ENCODE results near the gene EPHX1.
"Not testable (repeated sequence)": the region's sequence is repeated elsewhere in the genome, so short reads cannot be mapped to it uniquely, and the experiment has no call there.

EPHX1 gene

DNA sequence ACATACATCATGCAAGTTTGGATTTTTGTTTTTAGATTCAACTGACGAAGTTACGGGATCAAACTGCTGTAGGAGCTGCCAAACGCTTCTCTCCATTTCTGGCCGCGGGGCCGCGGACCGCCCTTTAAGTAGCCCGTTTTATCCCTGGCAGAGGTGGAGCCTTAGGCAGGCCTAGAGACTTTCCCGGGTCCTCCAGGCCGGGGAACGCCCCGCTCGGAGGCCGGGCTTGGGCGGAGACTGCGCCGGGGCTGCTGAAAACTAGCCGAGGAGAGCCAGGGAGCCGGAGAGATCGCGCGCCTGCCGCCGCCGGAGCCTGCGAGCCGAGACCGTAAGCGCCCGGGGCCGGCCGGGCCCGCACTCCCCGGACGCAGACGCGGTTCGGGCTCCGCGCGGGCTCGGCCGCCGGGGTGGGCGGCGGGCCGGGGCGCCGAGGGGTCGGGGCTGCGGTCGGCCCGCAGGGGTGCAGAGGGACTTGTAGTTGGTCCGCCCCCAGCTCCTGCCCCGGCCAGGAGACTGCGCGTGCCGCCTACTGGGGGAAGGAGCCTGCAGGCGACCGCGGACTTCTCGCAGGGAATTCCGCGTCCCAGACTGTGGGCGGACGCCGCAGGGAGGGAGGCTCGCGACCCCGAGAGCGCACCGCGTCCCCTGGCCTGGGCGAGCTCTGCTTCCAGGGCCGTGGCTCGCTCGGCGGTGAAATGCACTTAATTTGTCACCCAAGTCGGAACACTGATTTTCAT is at the start of gene EPHX1:
Gene EPHX1 (plus strand): TSS at position 283 of the 737 bp plus-strand sequence. CDS start 18,606 bp downstream, outside the sequence.
- peak; percentile 86 for DNase-seq

DNA sequence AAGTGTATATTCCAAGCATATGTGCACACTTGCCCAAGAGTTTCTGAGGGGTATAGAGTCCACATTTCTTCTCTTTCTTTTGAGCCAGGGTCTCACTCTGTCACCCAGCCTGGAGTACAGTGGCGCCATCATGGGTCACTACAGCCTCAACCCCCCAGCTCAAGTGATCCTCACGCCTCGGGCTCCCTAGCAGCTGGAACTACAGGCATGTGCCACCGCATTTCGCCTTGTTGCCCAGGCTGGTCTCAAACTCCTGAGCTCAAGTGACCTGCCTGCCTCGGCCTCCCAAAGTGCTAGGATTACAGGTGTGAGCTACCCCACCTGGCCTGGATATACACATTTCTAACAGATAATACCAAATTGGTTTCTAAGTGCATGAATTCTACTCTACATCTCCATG is 49.4 kb upstream of the EPHX1 start:
- DNase-seq: no peak

DNA sequence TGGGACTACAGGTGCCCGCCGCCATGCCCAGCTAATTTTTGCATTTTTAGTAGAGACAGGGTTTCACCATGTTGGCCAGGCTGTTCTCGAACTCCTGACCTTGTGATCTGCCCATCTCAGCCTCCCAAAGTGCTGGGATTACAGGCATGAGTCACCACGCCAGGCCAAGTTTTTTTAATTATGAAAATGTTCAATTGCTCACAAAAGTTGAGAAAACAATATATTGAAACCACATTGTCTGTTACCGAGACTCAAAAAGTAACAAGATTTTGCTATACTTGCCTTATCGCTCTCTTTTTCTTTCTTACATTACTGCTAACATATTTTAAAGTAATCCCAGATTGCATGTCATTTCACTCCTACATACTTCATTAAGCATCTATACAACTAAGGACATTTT is 48.5 kb upstream of the EPHX1 start:
- not testable (repeated sequence) for DNase-seq

DNA sequence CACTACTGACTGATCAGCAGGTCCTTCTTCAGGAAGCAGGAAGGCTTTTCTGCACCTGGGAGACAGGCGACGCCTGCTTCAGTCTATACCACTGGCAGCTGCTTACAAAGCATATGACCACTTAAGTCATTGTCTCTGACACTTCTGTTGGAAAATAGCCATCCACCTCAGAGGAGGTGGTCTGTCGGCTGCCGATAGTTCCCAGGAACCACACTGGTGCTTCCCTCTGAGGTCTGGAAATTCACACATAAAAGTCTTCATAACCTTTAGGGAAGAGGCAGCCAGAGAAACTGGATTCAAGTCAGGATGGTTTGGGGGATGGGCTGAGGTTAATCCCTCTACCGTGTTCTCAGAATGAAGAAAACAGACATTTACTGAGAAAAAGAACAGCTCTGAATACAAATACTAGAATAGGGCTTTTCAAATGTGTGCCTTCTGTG is 47.9 kb upstream of the EPHX1 start:
- DNase-seq: no peak

DNA sequence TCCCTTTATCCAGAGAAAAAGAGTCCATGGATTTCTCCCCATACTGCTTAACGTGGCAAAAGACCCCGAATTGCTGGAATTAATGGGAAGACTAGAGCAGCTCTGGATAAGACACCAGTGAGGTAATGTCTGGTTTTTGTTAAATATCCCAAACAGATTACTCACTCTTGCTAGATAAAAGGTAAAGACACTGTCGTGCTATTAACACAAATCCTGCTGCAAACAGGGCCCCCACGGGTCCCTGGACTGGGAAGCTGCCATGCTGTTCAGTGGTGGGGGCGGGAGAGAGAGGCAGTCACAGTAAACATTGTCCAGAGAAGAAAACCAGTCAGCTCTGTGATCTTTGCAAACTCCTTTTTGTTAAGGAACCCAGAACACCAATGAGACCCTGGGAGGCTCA is 47.5 kb upstream of the EPHX1 start:
- no peak for DNase-seq

DNA sequence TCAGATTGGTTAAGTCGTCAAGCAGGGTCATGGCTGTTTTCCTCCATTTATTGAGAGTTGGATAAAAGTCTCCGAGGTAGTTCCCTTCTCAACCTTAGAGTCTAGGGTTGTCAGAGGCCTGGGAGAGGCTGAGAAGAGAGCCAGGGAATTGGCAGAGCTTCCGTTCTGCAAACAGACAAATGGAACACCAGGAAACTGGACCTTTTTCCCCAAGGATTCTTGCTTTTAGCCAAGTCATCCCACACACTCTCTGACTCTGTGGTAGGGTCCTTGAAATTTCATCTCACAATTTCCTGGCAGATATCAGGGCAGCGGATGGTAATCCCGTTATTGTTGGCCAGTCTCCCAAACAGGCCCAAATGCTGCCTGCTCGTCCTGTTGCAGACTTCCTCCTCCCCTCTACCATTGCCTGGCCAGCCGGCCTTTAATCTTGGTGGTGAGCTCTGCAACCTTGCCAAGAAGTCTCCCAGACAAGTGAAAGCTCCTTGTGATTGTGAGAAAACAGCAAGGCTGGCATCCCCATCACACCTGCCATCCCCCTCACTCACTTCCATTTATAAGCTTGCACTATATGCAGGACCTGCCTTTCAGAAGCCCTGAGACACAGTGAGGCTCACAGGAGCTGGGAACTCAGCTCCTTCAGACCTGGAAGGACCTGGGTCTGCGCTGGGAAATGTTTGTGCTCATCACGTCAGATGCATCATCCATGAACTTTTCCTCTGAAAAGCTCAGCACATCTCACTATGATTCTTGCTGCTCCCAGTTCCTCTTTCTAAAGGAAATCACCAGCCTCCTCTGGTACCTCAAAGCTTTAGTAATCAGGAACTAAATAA is 46.0 kb upstream of the EPHX1 start:
- DNase-seq: no peak

DNA sequence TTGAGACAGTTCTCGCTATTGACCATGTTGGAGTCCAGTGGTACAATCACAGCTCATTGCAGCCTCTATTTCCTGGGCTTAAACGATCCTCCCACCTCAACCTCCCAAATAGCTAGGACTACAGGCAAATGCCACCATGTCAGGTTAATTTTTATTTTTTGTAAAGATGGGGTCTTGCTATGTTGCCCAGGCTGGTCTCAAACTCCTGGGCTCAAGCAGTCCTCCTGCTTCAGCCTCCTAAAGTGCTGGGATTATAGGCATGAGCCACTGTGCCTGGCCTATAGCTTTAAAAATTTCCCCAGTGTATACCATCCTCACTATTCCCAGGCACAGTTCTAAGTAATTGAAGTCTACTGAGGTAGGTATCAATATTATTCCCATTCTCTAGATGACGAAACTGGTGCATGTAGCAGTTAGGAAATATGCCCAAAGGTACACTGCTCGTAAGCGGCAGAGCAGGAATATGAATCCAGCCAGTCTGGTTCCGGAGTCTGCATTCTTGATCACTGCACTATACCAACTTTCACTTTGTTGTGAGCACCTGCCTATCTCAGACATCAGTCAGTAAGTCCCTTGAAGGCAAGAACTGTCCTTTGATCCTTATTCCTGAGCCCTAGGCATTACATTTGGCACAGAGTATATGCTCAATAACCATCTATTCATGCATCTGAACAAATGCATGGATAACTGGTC is 43.8 kb upstream of the EPHX1 start:
- no peak for DNase-seq

DNA sequence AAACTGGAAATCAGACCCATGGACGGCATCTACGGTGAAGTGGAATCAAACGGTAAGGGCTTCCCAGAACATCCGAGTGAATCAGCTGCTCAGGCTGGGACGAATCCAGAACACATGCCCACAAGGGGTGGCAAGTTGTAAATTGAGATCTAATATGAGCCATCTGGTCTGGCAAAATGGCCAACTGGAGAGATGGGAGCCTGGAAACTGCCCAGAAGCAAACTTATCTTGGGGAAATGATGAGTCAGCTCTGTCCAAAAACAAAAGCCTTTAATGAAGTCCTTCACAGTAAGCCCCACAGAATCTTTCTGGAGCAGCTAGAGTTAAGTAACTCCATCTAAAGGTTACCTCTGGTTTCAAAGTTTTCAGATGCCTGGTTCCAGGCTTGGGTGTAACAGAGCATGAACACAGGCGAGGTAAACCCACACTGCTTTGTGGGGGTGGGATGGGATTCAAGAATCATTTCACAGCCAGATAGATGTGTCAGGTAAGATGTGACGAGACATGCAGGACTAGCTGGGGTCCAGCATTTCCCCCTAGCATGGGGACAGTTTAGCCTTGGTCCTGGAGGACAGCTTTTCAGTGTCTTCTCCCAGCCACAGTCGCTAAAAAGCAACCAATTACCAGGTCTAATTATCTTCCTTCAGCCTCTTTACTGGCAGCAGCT is 42.8 kb upstream of the EPHX1 start:
- DNase-seq: peak; percentile 56

DNA sequence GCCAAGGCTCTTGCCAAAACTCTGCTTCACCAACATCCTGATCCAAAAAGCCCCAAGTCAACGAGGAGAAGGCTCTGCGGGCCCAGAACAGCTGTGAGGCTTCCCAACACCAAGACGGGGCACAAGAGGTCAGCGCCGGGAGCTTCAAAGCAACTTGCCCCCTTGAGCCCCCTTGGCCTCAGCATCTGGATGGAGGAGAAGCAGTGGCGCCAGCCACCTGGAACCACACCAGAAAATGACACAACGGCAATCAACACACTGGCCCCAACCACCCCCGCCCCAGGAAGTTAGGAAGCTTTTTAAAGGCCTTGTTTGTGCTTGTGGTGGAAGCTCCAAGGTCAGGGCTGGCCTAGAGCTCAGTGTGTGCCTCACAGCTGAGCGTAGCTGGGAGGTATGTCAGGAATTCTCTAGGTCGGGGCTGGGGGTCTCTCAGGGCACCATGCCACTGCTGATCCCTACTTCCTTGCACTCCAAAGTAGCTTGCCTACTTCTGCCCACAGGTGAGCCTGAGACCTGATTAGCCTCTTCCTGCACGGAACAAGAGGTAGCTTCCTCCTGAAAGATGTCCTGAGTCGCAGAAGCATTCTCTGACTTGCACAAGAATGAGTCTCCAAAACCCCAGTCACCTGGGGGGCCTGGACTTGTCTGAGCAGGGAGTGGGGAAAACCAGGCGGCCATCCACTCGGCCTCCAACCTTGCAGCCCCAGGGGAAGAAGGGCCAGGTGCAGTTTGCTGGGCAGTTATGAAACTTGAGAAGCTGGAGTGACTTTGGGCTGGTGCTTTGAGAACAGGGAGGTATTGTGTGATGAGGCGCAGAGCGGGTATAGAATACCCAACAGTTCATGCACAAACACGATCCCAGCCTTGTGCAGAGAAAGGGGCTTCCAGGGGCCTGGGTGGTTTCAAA is 42.0 kb upstream of the EPHX1 start:
- DNase-seq: no peak

DNA sequence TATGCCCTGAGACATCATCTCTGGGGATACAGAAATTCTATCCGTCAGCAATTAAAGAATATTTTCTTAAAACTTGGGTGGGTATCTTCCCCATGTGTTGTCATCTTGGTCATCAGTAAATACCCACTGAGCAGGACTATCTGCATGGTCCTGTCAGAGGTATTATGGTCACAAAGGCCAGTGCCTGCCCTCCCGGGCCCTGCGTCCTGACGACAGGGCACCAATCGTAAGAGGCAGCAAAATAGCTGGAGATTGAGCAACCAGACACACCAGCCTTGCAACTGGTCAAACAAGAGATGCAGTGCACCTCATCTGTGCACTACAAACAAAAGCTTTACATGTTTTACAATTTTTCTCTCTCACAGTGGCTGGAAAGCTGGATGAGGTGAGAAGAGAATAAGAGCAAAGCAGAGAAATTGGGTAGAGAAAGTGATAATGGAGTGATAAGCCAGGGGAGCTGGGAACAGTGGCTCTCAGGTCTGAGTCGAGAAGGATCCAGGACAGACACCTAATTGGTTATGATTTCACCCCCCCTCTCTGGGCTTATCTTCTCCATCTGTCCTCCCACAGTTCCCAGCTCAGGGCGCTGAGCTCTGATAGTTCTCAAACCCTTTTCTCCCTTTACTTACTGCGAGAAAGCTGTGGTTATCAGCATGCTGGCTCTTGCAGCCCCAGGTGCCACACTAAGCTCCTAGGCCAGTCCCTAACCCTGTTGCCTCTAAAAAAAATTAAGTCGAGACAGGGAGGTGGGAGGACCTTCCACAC is 41.1 kb upstream of the EPHX1 start:
- DNase-seq: peak; percentile 20

DNA sequence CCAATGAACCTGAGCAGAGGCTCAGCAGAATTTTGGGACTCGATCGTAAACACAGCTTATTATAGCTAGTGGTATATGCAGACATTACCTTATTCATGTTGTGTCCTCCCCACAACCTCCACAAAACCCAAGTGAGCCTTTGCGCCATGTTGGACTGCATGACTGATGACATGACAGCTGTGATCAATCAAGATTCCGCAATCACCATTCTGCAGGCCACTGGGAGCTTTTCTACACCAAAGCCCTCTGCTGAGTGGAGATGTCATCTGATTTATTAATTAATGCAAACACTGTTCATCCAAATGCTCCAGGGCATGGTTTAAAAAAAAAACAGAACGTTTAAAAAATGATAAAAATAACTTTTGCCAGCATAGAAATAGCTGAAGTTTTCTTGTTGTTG is 40.2 kb upstream of the EPHX1 start:
- no peak for DNase-seq

DNA sequence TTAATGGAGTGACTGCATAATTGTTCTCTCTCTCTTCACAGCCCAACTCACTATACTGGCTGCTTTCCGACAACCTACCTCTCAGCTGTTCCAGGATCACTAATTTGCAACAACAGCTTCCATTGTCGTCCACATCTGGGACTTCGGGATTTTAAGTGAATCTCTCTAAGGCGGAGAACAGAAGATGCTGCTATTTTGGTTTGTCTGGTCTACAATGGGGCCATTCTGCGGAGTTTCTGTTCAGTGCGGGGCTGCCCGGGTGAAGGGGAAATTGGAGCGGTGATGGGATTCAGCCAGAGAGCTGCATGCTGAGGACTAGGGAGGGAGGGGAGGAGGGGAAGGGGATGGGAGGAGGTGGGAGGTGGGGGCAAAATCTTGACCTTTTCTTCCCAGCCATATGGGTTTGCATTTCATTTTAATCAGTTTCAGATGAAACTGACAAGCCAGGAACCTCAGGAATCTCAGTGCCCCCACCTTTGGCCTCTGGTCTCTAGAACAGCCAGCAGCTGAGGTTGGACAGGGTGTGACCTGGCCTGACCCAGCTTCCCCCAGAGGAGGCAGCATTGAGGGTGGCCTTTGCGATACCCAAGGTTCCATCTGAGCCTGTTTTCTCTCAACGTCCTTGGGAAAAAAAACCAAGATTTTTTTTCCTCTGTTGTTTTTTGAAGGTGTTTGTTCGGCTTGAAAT is 39.2 kb upstream of the EPHX1 start:
- no peak for DNase-seq

DNA sequence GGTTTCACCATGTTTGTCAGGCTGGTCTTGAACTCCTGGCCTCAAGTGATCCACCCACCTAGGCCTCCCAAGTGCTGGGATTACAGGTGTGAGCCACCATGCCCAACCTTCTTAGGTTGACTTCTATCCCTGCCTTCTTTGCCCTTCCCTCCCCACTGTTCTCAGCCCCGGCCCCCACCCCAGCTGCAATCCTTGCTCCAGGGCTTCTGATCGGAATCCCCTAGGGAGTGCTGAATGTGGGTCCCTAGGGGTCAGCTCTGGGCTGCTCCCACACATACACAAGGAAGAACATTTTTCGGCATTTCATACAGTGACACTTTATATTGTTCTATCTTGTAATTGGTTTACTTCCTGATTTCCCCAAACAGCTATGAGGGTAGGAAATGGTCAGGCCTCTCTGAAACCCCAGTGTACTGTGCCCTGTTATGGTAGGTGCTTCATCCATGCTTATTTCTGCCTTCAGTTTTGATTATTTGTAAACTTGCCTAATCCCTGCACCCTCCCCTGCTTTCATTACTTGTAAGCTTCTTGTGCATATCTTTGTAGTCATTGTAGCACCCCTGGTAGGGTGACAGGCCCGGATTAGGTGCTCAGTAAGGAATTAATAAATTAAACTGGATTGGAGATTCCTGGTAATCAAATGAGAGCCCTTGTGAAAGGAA is 38.1 kb upstream of the EPHX1 start:
- no peak for DNase-seq

DNA sequence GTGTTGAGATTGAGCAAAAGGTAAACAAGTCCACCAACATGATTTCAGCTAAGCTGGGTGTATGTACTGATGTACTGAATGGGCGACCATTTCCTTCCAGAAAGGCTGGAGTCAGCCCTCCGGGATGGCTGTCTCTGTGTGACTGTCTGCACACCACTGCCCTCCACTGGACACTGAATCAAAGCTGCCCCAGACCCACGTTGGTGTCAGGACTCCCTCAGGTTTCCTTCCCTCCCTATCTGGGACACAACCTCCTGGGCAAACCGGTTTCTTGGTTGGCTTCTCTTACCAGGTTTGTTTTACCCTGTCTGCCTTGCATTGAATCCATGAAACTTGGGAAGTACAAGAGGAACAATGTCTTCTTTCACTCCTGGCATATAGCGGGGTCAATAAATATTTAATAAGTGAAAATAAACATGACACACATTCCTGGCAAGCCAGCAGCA is 37.6 kb upstream of the EPHX1 start:
- peak; percentile 82 for DNase-seq

DNA sequence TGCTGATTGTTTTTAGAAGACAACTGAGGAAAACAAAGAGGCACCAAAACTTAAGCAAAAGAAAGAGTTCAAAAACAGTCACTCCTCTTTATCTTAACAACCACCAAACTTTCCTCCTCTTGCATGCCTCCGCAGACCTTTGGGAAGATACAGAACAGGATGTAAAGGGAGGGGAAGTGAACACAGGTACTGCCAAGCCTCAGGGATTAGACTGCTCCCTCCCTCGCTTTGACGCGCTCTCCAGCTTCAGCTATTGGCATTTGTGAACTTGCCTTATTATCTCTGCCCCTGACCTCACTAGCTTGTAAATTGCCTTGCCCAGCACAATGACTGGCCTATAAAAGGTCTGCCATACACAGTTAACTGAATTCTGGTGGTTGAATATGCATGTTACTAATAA is 37.1 kb upstream of the EPHX1 start:
- no peak for DNase-seq

DNA sequence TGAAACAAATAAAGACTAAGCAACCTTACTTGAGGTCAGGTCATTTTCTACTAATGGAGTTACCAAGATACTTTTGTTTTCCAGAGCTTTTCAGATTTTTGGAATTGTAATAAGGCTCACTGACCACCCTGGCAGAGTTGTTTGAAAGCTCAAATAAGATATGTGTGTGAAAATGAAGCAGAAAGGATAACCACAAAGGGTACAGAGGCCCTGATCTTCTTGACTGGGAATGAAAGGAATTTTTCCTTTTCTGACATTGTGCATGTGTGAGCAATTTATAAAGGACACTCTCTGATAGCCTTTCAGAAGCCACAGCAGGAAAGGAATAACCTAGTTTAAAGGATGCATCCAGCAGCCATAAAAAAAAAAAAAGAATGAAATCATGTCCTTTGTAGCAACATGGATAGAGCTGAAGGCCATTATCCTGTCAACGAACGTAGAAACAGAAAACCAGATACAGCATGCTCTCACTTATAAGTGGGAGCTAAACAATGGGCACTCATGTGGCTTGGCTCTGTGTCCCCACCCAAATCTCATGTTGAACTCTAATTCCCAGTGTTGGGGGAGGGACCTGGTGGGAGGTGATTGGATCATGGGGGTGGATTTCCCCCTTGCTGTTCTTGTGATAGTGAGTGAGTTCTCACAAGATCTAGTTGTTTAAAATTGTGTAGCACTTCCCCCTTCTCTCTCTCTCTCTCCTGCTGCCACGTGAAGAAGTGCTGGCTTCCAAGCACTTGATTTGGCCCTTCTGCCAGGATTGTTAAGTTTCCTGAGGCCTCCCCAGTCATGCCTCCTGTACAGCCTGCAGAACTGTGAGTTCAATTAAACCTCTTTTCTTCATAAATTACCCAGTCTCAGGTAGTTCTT is 35.4 kb upstream of the EPHX1 start:
- no peak for DNase-seq

DNA sequence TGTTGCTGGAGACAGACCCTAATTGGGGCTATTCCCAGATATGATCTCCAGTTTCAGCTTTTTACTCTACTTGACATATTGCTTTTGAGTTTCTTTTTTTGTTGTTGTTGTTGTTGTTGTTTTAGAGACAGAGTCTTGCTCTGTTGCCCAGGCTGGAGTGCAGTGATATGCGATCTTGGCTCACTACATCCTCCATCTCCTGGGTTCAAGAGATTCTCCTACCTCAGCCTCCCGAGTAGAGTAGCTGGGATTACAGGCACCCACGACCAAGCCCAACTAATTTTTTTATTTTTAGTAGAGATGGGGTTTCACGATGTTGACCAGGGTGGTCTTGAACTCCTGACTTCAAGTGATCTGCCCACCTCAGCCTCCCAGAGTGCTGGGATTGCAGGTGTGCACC is 33.6 kb upstream of the EPHX1 start:
- DNase-seq: no peak

DNA sequence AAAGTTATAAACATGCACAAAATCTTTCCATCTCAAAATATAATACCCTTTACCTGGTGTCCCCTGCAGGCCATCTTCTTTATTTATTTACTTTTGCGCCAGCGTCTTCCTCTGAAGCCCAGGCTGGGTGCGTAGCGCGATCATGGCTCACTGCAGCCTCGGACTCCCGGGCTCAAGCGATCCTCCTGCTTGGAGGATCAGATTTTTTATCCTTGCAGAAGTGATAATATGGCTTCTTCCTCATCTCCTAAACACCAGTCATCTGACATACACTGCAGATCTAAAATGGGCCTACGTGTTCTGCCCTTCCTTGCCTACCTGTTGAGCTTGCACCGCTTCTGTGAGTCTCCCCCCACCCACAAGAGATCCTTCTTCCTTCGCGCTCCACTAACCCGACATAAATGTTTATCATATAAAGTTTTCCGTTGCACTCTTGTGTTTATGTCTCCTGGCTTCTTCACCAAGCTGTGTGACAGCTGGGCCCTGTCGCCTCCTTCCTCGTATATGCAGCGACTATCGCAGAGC is 32.8 kb upstream of the EPHX1 start:
- no peak for DNase-seq

Data from hematopoietic multipotent progenitor cell treated with erythropoietin and hydrocortisone succinate and interleukin-3 and kit ligand, for 8 days (in vitro differentiated cells).